Left lung (tissue), 14 donors: ENCODE measurements around the gene ICA1L. TPM values are rescaled to one million over a fixed set of nuclear protein-coding genes. Genes with fewer than 3 reads are reported as not detected.
"Not testable (repeated sequence)": the region's sequence is repeated elsewhere in the genome, so short reads cannot be mapped to it uniquely, and the experiment has no call there.

Experiments
- ATAC-seq: fragments of 200-7000 bp; cut with Tn5 transposase; one replicate; pipeline ENCODE4 v1.9.1; 2020; ENCODE audit warnings: moderate library complexity
- DNase-seq, 4 donors: peaks; one replicate each; pipeline ENCODE4 v3.0.0-alpha.2; 2013 to 2020
- H3K27ac ChIP-seq, 2 donors: fragments of 200-600 bp; sonication (generic) in 1 of 2; one replicate each; pipeline versions ENCODE4 v1.5.0 to v1.8.0; 2020 to 2021
- H3K27me3 ChIP-seq, 2 donors: fragments of 200-600 bp; sonication (generic) in 1 of 2; one replicate each; pipeline versions ENCODE4 v1.5.0 to v1.8.0; 2020 to 2021
- H3K36me3 ChIP-seq, 2 donors: fragments of 200-600 bp; sonication (generic) in 1 of 2; one replicate each; pipeline versions ENCODE4 v1.5.0 to v1.8.0; 2020 to 2021
- H3K4me1 ChIP-seq, 2 donors: fragments of 200-600 bp; one replicate each; pipeline ENCODE4 v1.8.0; 2021
- H3K4me3 ChIP-seq, 2 donors: fragments of 200-600 bp; sonication (generic) in 1 of 2; one replicate each; pipeline versions ENCODE4 v1.5.0 to v1.8.0; 2020 to 2021; ENCODE audit warnings: mild to moderate bottlenecking in 1 of 2
- H3K9me3 ChIP-seq, 2 donors: fragments of 200-600 bp; sonication (generic) in 1 of 2; one replicate each; pipeline versions ENCODE4 v1.5.0 to v1.8.0; 2020 to 2021
- intact Hi-C, 2 donors: fragments of 100-400 bp; cut with DNase I; formaldehyde crosslinking; loops; one replicate each; pipeline versions ENCODE4 v1.11.2 to v1.14.2; 2022
- long read RNA-seq, 12 donors: library from polyadenylated mRNA in 2 of 12; unstranded in 2 of 12; transcript quantifications; one replicate each; pipeline ENCODE4 v2.0.0 and lab custom pipeline, GENCODE V29; 2019 to 2026
- polyA plus RNA-seq, 6 donors: library from polyadenylated mRNA; unstranded; fragments of 120-200 nt; gene quantifications; one replicate each; pipeline ENCODE4 v1.2.1, GENCODE V29; 2013; ENCODE audit not compliant: insufficient read length in 6 of 6
- total RNA-seq, 2 donors: library from RNA; stranded (reverse); fragmentation: NEBNext Ultra II Directional; extraction: Animal tissue kit (Norgen Biotek cat#: 25700); gene quantifications; one replicate each; pipeline ENCODE4 v1.2.1, GENCODE V29; 2021
- TF ChIP-seq, protein P1 (sequence below), 2 donors: fragments of 200-600 bp; sonication (generic) in 1 of 2; IDR thresholded peaks; one replicate each; pipeline versions ENCODE4 v1.5.0 to v1.8.0; 2021; ENCODE audit warnings: antibody characterized with exemption in 2 of 2
- donor health status: DM: no; HTN: yes; CAD: no.
- donor health status: DM: no; HTN: no; CAD: no.

ICA1L gene
- total RNA-seq: 1 to 10 TPM; 2.6 to 2.7 TPM
- 10 to 100 TPM; 19.9 to 22.8 (median 21.9) TPM for polyA plus RNA-seq
- long read RNA-seq, donor 1, partial matches to known transcripts: 0 of 1 reads
- long read RNA-seq, donor 1, other reads (novel, unspliced or antisense): 0 of 1 reads
- long read RNA-seq, donor 2, partial matches to known transcripts: 0 of 1 reads
- long read RNA-seq, donor 2, other reads (novel, unspliced or antisense): 0 of 1 reads
- long read RNA-seq, donor 3, partial matches to known transcripts: 0 of 1 reads
- long read RNA-seq, donor 3, other reads (novel, unspliced or antisense): 0 of 1 reads
- long read RNA-seq, donor 4, partial matches to known transcripts: 0 of 1 reads
- long read RNA-seq, donor 4, other reads (novel, unspliced or antisense): 1 of 1 reads
- long read RNA-seq, donor 5, partial matches to known transcripts: 0 of 1 reads
- long read RNA-seq, donor 5, other reads (novel, unspliced or antisense): 0 of 1 reads
- long read RNA-seq, donor 6: 0 reads
- long read RNA-seq, donor 7: 0 reads
- long read RNA-seq, donor 8: 0 reads
- long read RNA-seq, donor 9: 0 reads
- long read RNA-seq, donor 10: 0 reads
- long read RNA-seq, donor 11, partial matches to known transcripts: 0 of 1 reads
- long read RNA-seq, donor 11, other reads (novel, unspliced or antisense): 0 of 1 reads
- long read RNA-seq, donor 12, partial matches to known transcripts: 0 of 2 reads
- long read RNA-seq, donor 12, other reads (novel, unspliced or antisense): 0 of 2 reads

DNA sequence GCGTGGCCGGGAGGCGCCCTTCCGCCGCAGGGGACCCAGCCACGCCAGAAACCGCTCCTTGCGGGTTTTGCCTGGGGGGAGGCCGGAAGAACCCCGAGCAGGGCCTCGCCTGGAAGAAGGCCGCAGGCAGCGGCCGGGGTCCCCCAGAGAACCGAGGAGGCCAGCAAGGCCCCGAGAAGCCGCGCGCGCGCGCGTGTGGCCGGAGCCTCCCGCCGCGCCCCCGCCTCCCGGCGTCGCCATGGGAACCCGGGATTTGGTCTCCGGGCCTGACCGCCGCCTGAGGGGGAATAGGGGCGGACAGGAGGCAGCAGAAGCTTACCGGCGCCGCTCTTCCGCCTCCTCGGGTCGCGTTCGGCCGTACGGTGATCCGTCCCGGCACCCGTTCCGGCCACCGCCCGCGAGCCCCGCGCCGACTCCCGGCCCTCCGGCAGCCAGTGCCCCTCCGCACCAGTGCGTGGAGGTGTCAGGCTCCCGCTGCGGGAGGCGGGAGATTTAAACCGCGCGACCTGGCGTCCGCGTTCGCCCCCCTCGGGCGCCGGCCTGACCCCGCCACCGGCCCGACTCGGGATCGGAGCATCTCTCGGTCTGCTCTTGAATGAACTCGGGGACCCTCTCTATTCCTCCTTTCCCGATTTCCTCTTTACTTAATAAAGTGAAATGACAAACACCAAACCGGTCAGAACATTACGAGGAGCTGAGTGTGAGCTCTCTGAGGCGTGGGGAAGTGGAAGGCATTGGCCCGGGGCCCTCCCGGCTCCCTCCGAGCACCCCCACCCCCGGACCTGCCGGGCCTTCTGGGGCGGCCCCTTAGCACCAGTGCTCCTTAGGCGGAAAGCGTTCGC, at the start of gene ICA1L:
Gene ICA1L, minus strand, starts transcription at position 467 of the 842 bp plus-strand sequence. CDS start 42,757 bp downstream, outside the sequence.
- TF ChIP-seq, protein P1, sequence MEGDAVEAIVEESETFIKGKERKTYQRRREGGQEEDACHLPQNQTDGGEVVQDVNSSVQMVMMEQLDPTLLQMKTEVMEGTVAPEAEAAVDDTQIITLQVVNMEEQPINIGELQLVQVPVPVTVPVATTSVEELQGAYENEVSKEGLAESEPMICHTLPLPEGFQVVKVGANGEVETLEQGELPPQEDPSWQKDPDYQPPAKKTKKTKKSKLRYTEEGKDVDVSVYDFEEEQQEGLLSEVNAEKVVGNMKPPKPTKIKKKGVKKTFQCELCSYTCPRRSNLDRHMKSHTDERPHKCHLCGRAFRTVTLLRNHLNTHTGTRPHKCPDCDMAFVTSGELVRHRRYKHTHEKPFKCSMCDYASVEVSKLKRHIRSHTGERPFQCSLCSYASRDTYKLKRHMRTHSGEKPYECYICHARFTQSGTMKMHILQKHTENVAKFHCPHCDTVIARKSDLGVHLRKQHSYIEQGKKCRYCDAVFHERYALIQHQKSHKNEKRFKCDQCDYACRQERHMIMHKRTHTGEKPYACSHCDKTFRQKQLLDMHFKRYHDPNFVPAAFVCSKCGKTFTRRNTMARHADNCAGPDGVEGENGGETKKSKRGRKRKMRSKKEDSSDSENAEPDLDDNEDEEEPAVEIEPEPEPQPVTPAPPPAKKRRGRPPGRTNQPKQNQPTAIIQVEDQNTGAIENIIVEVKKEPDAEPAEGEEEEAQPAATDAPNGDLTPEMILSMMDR (IDR thresholded peaks at IDR 0.05): no peak
- intact Hi-C loops: no loop called here
- Histone ChIP-seq H3K4me3 (peak within 1 kb of the TSS; percentile 76 to 87), H3K9me3 (no peaks in the 10 kb centered on the region), H3K27ac (peak within 1 kb of the TSS; percentile 49 to 56), H3K4me1 (peaks cover 0 to 12% of the 10 kb centered on the region in 2 donors), H3K27me3 (peaks cover 0 to 16% of the 10 kb centered on the region in 2 donors), H3K36me3 (no peaks in the 10 kb centered on the region)
- DNase-seq: peak; percentile 64 to 91 (median 84)
- ATAC-seq: peak; percentile 90

DNA sequence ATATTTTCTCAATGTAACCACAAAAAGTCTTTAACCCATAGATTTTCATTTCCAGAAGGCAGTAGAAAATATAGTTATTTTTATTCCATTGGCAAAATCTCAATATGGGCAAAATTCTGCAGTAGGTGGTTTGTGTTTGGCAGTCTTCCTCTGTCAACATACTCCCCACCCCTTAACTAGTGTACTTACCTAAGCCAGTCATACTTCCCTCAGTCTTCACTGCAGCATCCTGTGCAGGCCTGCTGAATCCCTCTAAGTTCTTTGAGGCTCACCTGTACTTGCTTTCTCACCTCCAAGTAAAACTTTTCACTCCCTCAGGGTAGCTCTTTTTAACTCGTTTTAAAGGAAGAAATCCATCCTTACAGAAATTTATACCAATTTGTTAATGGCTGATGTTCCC, 47.3 kb upstream of the ICA1L start:
- no peak for DNase-seq
- intact Hi-C loops: no loop called here
- Histone ChIP-seq H3K4me3 (no peak overlapping the region), H3K27me3 (no peaks in the 10 kb centered on the region), H3K27ac (no peak overlapping the region), H3K4me1 (no peaks in the 10 kb centered on the region), H3K9me3 (no peaks in the 10 kb centered on the region), H3K36me3 (peaks cover 0 to 4% of the 10 kb centered on the region in 2 donors)
- TF ChIP-seq, protein P1 (IDR thresholded peaks at IDR 0.05): no peak
- ATAC-seq: no peak

DNA sequence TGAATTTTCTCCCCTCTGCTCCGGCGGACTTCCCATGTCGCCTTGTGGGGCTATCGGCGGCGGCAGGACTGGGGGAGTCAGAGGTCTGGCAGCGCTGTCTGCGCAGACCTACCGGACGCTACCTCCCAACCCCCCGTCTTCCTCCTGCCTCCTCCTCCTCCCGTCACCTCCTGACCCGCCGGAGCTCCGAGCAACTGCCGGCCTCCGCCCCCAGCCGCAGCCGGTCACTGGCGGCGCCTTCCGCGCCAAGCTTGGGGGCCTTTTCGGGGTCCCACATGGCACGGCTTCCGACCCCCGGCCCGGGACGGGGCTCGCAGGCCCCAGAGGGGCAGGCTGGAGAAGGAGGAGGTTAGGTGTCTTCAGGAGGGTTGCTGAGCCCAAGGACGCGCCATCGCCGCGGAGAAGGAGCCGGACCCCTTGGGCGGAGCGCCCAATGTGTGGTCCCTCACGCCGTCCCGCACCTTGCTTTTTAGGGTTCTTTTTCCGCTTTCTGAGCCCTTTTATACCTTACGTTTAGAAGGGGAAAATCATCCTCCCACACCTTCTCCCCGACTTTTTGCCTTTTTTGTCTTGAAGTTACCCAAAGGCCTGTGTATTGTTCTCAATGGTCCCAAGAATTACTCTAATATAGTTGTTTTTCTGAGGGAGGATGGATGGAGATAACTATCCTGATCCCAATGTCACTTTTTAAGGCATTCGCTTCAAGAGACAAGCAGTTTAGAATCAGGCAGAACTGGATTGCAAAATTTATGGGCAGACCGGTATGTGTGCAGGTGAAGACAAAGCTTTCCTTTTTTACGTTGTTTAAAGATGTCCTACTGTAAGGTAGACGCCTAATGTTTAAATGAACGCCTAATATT, 41.0 kb upstream of the ICA1L start:
- ATAC-seq: peak; percentile 88
- DNase-seq: peak in 2 of 4 donors; percentile 3 to 8
- peak overlapping the region; percentile 90 to 91 for H3K27ac ChIP-seq
- H3K9me3 ChIP-seq, intact Hi-C loops, H3K36me3 ChIP-seq, H3K27me3 ChIP-seq: not testable (repeated sequence)
- H3K4me3 ChIP-seq: peak overlapping the region; percentile 54 to 57
- H3K4me1 ChIP-seq: peaks cover 9 to 18% of the 10 kb centered on the region in 2 donors

DNA sequence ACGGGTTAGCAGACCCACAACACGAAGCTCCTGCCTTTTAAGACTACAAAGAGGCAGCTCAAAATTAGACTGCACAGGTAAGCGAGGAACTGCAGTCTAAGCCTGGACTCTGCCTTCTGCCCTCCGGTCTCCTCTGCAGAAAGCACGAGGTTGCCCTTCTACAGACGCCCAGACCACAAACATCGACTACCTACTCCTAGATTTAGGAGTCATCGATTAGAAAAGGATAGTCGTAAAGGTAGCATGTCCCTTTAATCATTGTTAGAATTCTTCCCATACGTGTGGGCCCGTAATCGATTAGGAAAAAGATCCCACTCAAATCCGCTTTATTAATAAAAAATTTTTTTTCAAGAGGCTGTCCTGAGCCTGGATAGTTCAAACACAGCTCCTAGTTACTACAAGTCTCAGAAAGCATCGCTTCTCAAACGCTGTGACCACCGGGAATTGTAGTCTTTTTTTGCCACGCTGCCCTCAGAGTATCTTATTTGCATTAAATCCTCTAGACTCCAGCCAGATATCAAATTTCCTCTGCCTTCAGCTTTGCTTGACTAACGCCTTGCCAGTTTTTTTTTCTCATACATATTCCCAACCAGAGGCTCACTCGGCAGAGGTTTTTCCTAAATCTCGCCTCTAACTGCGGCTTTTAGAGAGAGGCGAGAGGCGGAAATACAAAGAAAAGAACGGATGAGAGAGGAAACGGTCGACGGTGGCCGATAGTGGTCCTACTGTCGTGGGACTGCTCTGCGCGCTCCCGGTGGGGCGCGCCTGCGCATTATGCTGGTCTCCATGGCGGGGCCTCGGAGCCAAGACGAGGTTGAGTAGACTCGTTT, 40.2 kb upstream of the ICA1L start, which contains the start of the genes CARF and WDR12:
Gene CARF, plus strand, starts transcription at position 764 of the 830 bp plus-strand sequence. CDS start 29,628 bp downstream, outside the sequence.
Gene WDR12, minus strand, starts transcription at position 162 of the 830 bp plus-strand sequence. CDS start 197 bp downstream, outside the sequence.
- peak; percentile 96 for ATAC-seq
- intact Hi-C loops: no loop called here

More for the DNA sequence above, 40.2 kb upstream of the ICA1L start, which contains the start of the genes CARF and WDR12:
- peak; percentile 95 to 97 (median 96) for DNase-seq
- TF ChIP-seq, protein P1 (IDR thresholded peaks at IDR 0.05): no peak
- peak within 1 kb of the TSS; percentile 90 to 91 for H3K27ac ChIP-seq
- no peaks in the 10 kb centered on the region for H3K27me3 ChIP-seq
- peaks cover 9 to 18% of the 10 kb centered on the region in 2 donors for H3K4me1 ChIP-seq
- no peaks in the 10 kb centered on the region for H3K36me3 ChIP-seq
- no peaks in the 10 kb centered on the region for H3K9me3 ChIP-seq
- H3K4me3 ChIP-seq: peak within 1 kb of the TSS; percentile 54 to 57
